Fibroblast of lung (primary cell): ENCODE results near the gene PEX14. TPM values are rescaled to one million over a fixed set of nuclear protein-coding genes. Genes with fewer than 3 reads are reported as not detected.

ENCODE experiments used
- DNase-seq, 2 donors: peaks; one replicate each; pipeline versions ENCODE4 v3.0.0 to v3.0.0-alpha.2; 2010; ENCODE audit warnings: low read depth in 2 of 2
- H2AFZ ChIP-seq: 2 replicates; pipeline ENCODE4 v1.5.1; 2012; ENCODE audit warnings: low read length, control low read depth, inconsistent platforms
- H3K27ac ChIP-seq: 2 replicates; pipeline ENCODE4 v1.5.1; 2011; ENCODE audit warnings: low read length, control low read depth; ENCODE audit not compliant: insufficient read depth
- H3K27me3 ChIP-seq: 2 replicates; pipeline ENCODE4 v1.5.1; 2011; ENCODE audit warnings: mild to moderate bottlenecking, low read length; ENCODE audit not compliant: control insufficient read depth, insufficient read depth
- H3K36me3 ChIP-seq: 2 replicates; pipeline ENCODE4 v1.5.1; 2011; ENCODE audit warnings: low read length; ENCODE audit not compliant: control insufficient read depth, insufficient read depth
- H3K4me1 ChIP-seq: 2 replicates; pipeline ENCODE4 v1.5.1; 2011; ENCODE audit warnings: low read length; ENCODE audit not compliant: control insufficient read depth, insufficient read depth; ENCODE audit errors: extremely low read depth
- H3K4me2 ChIP-seq: 2 replicates; pipeline ENCODE4 v1.5.1; 2011; ENCODE audit warnings: low read length, control low read depth; ENCODE audit not compliant: insufficient read depth; ENCODE audit errors: extremely low read depth
- H3K4me3 ChIP-seq, 4 experiments: fragments of 200-600 bp in 1 of 4; sonication (generic) in 1 of 4; replicated peaks in 1 of 4; 2 replicates each; pipeline ENCODE4 v1.5.1; 2011 to 2016; ENCODE audit warnings: low read length in 4 of 4, low read depth in 3 of 4, mild to moderate bottlenecking in 3 of 4, control low read depth in 2 of 4, inconsistent platforms in 1 of 4, mixed read lengths in 1 of 4; ENCODE audit not compliant: insufficient read depth in 1 of 4; ENCODE audit errors: control extremely low read depth in 1 of 4
- H3K79me2 ChIP-seq: 2 replicates; pipeline ENCODE4 v1.5.1; 2012; ENCODE audit warnings: mild to moderate bottlenecking, low read length, inconsistent platforms; ENCODE audit not compliant: control insufficient read depth, insufficient read depth
- H3K9ac ChIP-seq: 2 replicates; pipeline ENCODE4 v1.5.1; 2011; ENCODE audit warnings: mild to moderate bottlenecking, low read length, control low read depth; ENCODE audit not compliant: insufficient read depth
- H3K9me3 ChIP-seq: 2 replicates; pipeline ENCODE4 v1.5.1; 2012; ENCODE audit warnings: low read depth, low read length; ENCODE audit not compliant: control insufficient read depth, insufficient read depth
- H4K20me1 ChIP-seq: 2 replicates; pipeline ENCODE4 v1.5.1; 2011; ENCODE audit warnings: low read length; ENCODE audit not compliant: control insufficient read depth, insufficient read depth; ENCODE audit errors: extremely low read depth
- CTCF ChIP-seq, 2 donors: IDR thresholded peaks in 1 of 2; conservative IDR thresholded peaks in 1 of 2; 1 replicate in 1 of 2; 2 replicates in 1 of 2; pipeline ENCODE4 v1.5.1; 2011 to 2012; ENCODE audit warnings: low read length in 2 of 2, control low read depth in 1 of 2, inconsistent platforms in 1 of 2, low read depth in 1 of 2, mild to moderate bottlenecking in 1 of 2
- EZH2 ChIP-seq: IDR thresholded peaks from 2 replicates; pipeline ENCODE4 v1.5.1; 2012; ENCODE audit warnings: low read length, control low read depth, mild to moderate bottlenecking; ENCODE audit errors: missing control alignments
- polyA plus RNA-seq, 2 donors: library from polyadenylated mRNA; depleted of rRNA in 1 of 2; stranded (reverse) in 1 of 2; unstranded in 1 of 2; fragments of >200 nt; gene quantifications; 2 replicates each; pipeline ENCODE4 v1.2.1, GENCODE V29; 2011 to 2012; ENCODE audit warnings: missing spikeins in 1 of 2
- total RNA-seq: library from RNA; depleted of rRNA; stranded (reverse); fragments of >200 nt; gene quantifications from 2 replicates; pipeline ENCODE4 v1.2.1, GENCODE V29; 2014

PEX14 gene
- total and polyA plus RNA-seq, 2 donors (not counting 1 experiment from before 2014, with no cell fraction given): 10.3 to 11.4 TPM

- H2AFZ ChIP-seq: no peak overlapping the region
- no peak overlapping the region for H3K27ac ChIP-seq
- peak; percentile 35 to 82 for DNase-seq
- no peaks in the 10 kb centered on the region for H3K4me1 ChIP-seq
- no peaks in the 10 kb centered on the region for H3K9me3 ChIP-seq
- no peak overlapping the region for H3K9ac ChIP-seq
- H3K4me3 ChIP-seq: no peak overlapping the region
- no peaks in the 10 kb centered on the region for H4K20me1 ChIP-seq
- TF ChIP-seq EZH2: no peak
- H3K36me3 ChIP-seq: no peaks in the 10 kb centered on the region
- H3K27me3 ChIP-seq: no peaks in the 10 kb centered on the region
- no peaks in the 10 kb centered on the region for H3K79me2 ChIP-seq
- H3K4me2 ChIP-seq: no peak overlapping the region
Measured at GRCh38 chr1:10539411-10540043, 64.8 kb downstream of the PEX14 start.

- Histone ChIP-seq H3K36me3 (no peaks in the 10 kb centered on the region), H3K4me2 (no peak overlapping the region), H3K79me2 (no peaks in the 10 kb centered on the region), H3K9ac (no peak overlapping the region), H3K27me3 (no peaks in the 10 kb centered on the region), H3K9me3 (no peaks in the 10 kb centered on the region), H3K27ac (no peak overlapping the region), H3K4me3 (no peak overlapping the region), H2AFZ (no peak overlapping the region), H4K20me1 (no peaks in the 10 kb centered on the region), H3K4me1 (no peaks in the 10 kb centered on the region)
- TF ChIP-seq EZH2 (no peak), CTCF (conservative IDR thresholded peaks at IDR 0.05 in 1 of 2, IDR thresholded peaks at IDR 0.05 in 1 of 2; ENCODE audit: low read depth in 1 of 2, low read length in 2 of 2) (no peak)
- peak; percentile 61 to 79 for DNase-seq
Measured at GRCh38 chr1:10540277-10541005, 65.7 kb downstream of the PEX14 start.

GRCh38 chr1:10541286-10541685 lies 66.5 kb downstream of the PEX14 start:
- H3K9me3 ChIP-seq: no peaks in the 10 kb centered on the region
- no peak overlapping the region for H3K27ac ChIP-seq
- H3K4me2 ChIP-seq: no peak overlapping the region

More at GRCh38 chr1:10541286-10541685, 66.5 kb downstream of the PEX14 start:
- DNase-seq: no peak
- Histone ChIP-seq H2AFZ (no peak overlapping the region), H3K27me3 (no peaks in the 10 kb centered on the region), H3K4me3 (no peak overlapping the region), H3K4me1 (no peaks in the 10 kb centered on the region), H3K36me3 (no peaks in the 10 kb centered on the region), H3K79me2 (no peaks in the 10 kb centered on the region), H3K9ac (no peak overlapping the region), H4K20me1 (no peaks in the 10 kb centered on the region)
- TF ChIP-seq CTCF (conservative IDR thresholded peaks at IDR 0.05 in 1 of 2, IDR thresholded peaks at IDR 0.05 in 1 of 2; ENCODE audit: low read depth in 1 of 2, low read length in 2 of 2): no peak
- TF ChIP-seq EZH2: no peak
